GM19328 (cell line): Measurements from ENCODE around the gene FAM3D.
A peak's percentile ranks its signal among the peaks of the same experiment; 100 is the strongest.

Experiments used
- ATAC-seq: cut with Tn5 transposase; IDR thresholded peaks from one replicate; pipeline ENCODE4 v1.9.1; 2021; ENCODE audit warnings: mild to moderate bottlenecking, moderate library complexity; ENCODE audit not compliant: unreplicated experiment

The FAM3D gene

DNA sequence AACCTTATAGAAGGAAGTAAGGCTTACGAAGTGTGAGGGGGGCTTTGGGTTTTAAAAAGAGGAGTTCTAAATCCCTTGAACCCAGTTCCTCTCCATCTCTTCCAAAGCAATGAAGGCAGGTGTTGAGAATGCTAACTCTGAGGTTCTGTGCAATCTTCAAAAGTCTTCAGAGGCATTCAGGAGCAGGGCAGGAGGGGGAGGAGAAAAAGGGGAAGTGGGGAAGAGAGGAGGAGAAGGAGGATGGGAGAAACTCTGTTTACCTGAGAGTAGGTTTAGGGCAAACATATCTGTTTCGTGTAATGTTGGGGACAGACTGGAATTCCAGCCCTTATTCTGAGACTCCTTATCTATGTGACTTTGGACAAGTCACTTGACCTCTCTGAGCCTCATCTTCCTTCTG is 36.9 kb downstream of the FAM3D start:
- no peak for ATAC-seq

DNA sequence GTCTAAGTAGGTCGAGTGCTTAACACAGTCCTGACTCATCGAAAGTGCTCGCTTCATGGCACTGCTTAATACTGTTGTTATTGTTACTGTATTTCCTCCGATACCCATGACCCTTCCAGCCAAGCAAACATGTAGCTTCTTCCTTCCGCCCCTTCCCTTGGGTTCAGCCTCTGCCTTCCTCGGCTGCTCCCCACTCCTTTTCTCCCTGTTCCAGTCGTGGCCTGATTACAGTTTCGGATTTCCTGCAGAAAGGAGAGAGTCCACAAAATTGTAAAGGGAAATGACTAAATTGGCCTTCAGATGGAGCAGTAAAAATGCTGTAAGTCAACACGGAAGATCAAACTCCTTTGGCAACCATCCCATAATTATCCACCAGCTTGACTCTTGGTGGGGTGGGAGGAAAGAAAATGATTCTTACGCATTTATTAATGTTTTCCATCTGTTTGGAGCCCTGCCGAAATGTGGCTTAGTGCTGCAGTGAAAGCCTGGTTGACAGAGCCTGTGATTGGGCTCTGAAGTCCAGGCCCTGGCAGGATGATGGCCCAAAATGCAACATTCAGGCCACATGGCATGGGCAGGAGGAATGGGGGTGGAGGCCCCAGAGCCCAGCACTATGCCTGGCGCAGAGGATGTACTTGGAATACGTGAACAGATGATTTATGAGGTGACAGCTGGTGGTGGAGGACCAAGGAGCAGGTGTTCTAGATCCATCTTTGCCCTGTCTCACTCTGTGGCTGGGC is 37.6 kb downstream of the FAM3D start:
- ATAC-seq = no peak

DNA sequence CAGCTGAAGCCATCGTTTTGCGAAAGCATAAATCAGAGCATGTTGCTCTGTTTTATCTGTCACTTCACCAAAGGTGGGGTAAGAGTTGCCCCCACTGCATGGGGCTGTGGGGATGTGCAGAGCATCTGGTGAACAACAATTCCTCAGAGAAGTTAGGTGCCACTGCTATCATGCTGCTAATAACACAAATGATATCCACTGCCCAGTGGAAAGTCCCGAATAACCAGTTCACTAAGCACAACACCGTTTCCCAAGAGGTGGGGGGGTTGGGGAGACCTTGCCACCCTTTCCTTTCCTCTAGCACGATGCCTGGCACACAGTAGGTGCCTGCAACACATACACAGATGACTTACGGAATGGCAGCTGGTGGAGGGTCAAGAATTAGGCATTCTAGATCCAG is 38.6 kb downstream of the FAM3D start:
- ATAC-seq = no peak

DNA sequence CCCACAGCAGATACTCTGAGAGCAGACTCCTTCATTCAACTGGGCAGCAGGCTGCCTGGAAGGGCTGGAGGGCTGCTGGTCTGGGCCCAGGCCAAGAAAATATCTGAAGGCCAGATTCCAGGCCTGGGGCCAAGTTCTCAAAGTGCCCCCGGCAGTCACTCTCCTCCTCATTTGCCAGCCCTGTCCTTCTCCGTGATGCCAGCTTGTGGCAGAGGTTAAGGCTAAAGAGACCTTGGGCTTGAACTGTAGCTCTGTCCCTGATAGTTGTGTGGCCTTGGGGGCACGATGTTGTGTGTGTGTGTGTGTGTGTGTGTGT is 39.0 kb downstream of the FAM3D start:
- no peak for ATAC-seq

DNA sequence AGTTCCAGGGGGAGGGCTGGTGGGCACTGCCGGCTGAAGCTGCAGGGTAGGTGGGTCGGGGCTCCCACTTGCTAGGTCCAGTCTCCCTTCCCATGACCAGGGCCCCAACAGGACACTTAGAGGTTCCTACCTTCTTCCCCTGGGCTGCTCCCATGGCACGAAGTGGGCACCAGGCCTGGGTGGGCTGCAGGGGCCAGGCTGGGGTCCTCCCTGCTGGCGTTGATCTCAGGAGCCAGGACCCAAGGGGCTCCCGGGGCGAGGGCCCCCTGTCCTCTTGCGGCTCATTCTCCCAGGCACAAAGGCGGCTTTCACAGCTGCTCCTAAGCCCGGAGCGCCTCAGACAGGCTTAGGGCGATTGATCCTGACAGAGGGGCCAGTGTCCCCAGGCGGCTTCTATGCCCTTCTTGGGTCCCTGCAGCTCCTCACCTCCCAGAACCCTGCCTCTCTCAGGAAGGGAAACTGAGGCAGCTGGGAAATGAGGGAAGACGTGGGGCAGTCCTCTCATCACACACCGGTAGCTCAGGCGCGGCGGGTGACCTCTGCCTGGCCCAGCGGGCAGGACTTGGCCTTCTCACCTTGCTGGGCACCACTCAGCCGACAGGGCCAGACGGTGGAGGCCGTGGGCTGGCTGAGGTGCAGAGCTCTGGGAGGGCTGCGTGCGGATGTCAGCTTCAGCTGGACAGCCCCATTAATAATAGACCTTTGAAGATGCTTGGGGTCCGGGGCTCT is 39.6 kb downstream of the FAM3D start:
- ATAC-seq = no peak

DNA sequence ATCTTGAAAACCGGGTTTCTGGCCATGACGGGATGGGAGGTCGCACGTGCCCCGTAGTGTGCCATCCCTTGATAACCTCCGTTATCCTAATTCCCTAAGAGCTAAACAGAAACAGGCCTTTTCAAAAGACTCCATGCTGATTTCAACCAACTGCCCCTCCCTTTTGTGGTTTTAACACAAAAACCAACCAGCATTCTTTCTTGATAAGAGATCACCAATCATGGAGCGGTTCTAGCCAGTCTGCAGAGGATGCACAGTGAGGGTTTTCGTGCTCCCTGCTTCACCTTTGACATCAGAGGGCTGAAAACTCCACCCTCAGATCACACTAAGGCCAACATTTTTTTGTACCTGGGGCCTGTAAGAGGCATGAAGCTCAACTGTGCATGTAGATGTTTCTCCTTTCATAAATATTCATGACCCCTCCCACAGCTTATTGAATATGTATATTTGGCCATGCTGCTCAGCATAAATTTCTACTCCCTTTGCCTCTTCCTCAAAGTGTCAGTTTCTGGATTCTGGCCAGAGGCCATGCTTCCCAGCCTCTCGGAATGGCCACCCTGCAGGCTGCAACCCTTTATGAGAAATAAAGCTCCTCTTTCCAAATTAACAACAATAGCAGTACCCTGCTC is 41.3 kb downstream of the FAM3D start:
- ATAC-seq = no peak

DNA sequence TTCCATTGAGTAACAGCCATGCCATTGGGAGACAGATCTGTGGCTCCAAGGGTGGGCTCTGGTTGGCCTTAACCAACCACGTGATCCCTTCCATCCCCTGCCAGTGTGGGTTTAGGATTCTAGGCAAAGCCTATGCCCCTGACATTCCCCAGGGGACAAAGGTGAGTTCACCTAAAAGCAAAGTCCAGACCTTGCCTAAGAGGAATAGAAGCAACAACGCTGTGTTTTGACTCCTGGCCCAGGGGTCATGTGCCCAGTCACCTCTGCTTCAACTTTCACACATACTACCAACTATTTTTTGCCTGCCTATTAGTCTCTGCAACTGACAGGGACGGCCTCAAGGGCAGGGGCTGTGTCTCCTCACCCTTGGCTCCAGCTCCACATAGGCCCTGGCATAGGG is 42.0 kb downstream of the FAM3D start:
- ATAC-seq = no peak

DNA sequence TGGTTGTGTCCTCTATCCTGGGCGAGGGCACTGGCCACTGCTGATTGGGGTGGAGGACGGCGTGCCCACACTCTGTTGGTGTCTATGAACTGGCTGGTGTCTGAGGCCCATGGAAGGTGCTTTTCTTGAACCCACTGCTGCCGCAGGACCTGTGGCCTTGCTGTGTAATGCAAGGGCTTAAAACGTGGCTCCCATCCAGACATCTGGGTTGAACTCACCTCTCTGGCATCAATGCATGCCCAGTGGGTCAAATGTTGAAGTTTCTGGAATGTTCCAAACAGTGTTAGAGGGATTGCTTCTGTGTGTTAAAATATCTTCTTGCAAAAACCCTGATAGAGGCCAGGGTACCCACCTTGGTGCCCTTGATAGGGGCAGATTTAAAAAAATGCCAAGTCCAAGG is 42.6 kb downstream of the FAM3D start:
- no peak for ATAC-seq

DNA sequence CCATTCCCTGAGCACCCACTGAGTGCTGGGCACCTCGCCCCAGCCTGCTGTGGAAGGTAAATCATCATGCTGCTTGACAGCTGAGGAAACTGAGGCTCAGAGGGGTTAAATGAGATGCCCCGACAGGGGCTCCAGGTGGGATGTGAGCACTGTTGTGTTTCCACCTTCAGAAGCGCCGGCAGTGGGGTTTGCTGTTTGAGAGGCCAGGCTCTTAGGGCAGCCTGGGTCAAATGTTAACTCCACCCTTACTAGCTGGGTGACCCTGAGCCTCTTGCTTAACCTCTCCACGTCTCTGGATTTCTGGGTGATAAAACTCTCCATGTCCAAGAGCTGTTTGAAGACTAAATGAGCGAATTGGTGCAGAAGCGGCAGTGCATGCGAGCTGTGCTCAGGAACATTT is 43.1 kb downstream of the FAM3D start:
- ATAC-seq = no peak

DNA sequence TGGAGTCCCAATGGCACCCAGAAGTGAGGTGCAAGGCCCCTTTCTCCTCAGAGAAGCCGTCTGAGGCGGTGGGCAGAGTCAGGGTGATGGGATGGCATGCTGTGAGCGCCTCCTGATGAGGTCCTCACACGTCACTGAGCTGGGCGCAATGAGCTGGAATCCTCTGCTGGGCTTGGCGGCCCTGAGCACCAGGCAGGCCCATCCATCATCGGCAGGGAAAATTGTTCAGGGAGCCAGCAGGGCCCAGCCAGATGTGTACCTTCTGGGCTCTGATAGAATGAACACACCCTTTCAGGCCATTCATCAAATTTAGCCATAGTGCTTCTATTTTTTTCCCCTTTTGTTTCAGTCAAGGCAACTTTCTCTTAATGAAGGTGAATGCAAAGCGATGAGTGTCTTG is 43.7 kb downstream of the FAM3D start:
- no peak for ATAC-seq

DNA sequence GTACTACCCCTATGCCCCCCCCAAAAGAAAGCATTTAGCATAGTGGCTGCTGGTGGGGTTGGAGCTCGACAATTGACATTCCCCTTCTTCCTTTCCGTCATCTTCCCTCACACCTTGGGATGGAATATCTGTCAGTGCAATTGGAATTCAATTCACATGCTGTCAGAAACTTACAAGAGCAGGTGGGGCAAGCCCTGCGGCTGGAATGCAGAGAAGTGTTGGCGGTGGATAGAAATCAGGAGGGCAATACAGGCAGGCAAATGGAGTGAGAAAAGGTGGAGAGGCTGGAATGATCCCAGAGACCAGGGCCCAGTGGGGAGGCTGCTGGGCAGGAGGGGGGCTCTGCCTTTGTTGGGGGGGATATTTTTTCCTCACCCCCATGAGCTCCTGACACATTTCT is 44.1 kb downstream of the FAM3D start:
- no peak for ATAC-seq

DNA sequence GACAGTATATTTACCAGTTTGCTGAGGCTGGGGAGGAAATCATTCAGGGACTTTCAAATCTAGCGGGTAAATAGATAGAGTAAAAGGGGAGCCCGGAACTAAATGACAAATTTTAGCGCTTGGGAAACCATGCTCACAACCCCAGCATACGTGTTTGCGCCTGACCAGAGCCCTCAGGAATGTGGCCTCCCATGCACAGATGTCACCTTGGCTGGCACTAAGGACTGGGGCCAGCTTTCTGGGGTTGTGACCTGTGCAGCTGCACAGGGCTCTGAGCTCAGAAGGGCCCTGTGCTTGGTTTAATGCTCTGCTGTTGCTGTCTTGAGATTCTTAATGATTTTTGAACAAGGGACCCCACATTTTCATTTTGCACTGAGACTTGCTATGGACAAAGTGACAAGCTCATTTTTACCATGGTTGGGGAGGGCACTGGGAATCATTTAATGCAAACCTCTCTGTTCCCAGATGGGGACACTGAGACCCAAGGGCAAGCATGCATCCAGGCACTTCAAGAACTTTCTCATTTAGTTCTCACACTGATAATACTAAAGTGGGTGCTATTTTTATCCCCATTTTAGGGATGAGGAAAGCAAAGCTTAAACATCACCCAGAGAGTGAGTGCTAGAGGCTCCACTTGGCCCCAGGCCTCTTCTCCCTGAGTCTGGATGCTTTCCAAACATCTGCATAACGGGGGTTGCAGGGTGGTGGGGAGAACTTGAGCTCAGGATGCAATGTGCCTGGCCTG is 45.3 kb downstream of the FAM3D start:
- ATAC-seq = no peak

DNA sequence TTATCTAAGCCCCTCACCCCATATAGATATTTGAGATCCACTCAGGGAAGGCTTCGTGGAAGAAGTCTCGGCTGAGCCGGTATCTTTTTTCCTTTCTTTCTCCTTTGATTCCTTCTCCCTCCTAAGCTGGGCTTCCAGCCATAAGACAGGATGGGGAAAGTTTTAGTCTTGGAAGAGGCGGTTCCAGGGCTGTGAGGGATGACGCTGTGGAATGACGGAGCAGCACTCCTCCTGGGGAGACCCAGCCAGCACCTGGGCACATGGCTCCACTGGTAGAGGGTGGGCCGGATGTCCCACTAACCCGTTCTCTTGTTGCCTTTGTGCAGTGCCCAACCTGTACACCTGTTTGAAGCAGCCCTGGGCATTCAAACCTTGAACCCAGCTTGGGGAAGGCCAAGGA is 46.2 kb downstream of the FAM3D start:
- no peak for ATAC-seq

DNA sequence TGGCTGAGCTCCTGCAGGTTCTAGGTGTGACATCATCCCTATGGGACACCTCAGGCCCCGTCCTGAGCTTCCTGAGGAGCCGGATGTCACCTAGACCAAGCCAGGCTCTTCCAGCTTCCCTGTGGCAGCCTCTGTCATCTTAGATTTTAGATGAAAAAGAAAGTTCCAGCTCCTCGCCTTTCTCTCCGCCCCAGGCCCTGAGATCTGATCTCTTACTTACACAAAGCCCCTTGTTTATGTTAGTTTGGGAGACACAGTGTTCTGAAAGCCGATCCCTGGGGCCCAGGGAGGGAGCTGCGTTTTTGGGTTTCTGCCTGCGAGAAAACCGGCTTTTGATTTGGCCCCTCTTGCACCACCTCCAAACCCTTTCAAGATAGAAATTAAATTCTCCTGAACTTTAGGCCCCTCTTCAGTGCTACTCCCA is 49.2 kb downstream of the FAM3D start:
- ATAC-seq = no peak

DNA sequence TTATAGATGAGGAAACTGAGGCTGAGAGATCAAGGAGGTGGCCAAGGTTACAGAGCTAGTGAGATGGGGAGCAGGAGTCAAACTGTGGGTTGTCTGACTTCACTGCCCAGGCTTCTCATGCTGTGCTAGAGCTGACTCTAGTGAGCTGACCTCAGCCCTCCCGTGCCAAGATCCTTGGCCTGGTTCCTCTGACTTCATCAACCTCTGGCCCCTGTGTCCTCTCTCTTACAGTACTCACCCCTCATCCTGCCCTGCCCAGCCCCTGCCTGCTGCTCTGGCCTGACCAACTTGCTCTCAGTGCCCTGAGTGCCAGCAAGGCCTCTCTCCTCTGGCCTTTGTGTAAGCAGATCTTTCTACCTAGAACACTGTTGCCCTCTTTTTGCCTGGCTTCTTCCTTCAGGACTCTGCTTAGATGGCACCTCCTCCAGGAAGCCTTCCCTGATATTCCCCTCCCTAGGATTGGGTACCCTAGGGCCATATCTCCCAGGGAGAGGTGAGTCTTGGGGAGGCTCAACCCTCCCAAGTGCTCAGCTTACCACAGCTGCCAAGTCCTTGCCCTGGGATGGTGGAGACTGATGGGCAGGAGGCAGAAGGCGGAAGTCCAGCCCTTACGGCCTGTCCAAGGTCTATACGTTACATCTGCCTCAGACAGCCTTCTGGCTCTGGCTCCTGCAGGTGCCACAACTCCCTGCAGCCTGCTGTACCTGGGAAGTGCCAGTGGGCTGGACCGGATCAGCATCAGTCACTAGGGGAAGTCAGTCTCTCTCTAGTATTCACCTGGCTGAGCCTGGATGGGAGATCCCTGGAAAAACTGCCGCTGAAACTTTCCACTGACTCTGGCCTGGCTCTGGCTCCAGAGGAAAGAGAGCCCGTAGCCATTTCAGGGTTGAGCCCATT is 53.1 kb downstream of the FAM3D start:
- ATAC-seq = no peak

DNA sequence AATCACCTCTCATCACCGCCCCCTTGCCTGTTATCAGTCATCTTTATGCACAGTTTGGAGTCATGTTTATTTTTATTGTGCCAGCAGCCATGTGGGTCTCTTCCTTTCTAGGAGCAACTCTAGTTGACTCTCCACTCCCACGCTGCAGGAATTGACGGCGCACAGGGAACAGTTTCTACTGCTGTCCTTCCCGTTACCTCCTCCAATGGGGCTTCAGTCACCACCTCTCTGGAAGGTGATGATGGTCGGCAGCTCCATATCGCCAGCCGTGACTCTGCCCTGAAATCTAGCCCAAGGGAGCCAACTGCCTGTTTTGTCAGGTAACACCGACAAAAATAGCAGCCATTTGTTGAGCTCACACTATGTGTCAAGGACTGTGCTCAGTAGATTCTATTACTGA is 53.7 kb downstream of the FAM3D start:
- no peak for ATAC-seq

DNA sequence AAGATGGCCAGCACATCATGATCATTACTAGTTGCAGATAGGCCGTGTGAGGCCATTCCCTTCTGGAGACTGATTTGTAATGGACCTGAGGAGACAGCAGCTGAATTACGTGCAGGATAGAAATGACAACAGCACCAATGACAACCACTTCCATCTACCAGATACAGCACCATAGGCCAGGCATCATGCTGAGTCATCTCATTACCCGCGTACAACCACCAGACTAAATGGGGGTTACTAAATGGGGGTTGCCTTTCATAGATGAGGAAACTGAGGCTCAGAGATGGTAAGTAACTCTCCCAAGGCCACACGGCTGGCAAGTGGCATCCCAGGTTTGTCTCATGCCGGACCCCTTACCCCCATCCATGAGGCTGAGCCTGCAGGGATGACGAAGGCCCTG is 56.6 kb downstream of the FAM3D start:
- peak; percentile 55 for ATAC-seq

DNA sequence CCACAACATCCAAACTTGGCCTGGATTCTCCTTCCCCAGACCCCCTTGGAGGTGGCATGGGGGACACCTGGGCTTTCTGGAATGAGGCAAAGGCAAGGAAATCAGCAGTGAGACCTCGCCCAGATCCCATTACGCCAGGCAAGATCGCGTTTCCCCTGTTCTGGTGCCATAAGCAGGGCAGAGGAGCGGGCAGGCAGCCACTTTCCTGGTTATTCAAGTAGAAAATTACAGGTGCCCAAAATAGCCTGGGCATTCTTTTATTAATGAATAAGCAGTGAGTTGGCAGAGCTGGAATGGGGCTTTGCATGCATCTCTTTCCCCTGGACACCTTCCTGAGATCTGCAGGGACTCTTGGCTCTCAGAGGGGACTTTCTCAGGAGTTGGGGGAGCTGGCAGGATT is 57.9 kb downstream of the FAM3D start:
- ATAC-seq = no peak

DNA sequence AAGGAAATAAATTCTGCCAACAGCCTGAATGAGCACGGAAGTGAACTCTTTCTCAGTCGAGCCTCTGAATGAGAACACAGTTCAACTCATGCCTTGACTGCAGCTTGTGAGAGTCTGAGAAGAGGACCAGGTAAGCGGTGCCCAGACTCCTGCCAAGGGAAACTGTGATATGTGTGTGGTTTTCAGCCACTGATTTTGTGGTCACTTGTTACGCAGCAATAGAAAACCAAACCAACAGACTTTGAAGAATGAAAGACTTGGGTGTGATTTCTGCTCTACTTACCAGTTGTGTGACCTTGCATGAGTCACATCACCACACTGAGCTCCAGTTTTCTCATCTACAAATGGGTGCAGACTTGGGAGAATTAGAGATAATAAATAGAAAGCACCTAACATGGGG is 58.8 kb downstream of the FAM3D start:
- ATAC-seq = no peak

DNA sequence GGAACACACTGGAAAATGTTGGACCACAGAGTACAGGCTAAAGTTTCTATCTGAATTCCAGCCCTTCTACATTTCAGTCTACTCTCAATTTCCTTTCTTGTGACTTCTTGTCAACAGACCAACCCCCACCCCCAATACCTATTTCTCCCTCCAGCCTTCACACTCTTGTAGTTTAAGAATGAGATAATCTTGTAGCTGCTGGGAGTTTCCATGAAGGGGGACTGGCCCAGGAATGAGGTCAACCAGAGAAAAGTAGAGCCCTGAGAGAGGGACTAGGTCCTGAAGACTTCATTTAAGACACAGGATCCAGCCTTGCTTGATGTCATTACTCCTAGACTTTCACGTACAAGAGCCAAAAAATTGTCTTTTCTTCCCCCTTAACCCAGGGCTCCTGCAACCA is 59.9 kb downstream of the FAM3D start:
- ATAC-seq = no peak

DNA sequence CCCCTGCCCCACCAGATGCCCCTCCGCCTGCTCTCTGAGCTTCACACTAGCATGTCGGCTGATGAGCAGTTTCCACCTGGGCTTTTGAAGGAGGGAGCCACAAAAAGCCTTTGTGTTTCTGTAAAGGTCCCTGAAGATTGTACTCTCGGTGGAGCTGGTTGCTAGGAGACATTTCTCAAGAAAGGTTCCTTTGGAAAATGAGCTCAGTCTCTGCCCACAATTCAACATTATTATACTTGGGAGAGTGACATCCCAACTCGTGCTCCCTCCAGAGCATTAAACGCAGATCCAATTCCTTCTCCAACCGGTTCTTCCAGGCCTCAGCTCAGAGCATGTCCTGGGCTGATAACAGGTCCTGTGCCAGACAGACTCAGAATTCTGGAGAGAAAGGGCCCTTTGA is 62.5 kb downstream of the FAM3D start:
- ATAC-seq = no peak
